CD14-positive monocyte (primary cell): ENCODE data around the gene SCUBE1. TPM values are rescaled to one million over a fixed set of nuclear protein-coding genes. Genes with fewer than 3 reads are reported as not detected.

Experiments used
- DNase-seq, 3 donors: peaks; one replicate each; pipeline ENCODE4 v3.0.0-alpha.2; 2011 to 2022
- H2AFZ ChIP-seq: 2 replicates; pipeline ENCODE4 v1.6.0; 2012; ENCODE audit warnings: mild to moderate bottlenecking, low read depth, low read length, inconsistent platforms; ENCODE audit not compliant: insufficient read depth, poor library complexity, severe bottlenecking
- H3K27ac ChIP-seq, 2 donors: 1 replicate in 1 of 2; 2 replicates in 1 of 2; pipeline ENCODE4 v1.5.1; 2012 to 2013; ENCODE audit warnings: low read length in 2 of 2, control low read depth in 1 of 2, inconsistent platforms in 1 of 2, low read depth in 1 of 2, mild to moderate bottlenecking in 1 of 2
- H3K27me3 ChIP-seq, 2 donors: one replicate each; pipeline versions ENCODE4 v1.6.0 to v1.6.1; 2011 to 2013; ENCODE audit warnings: low read length in 2 of 2; ENCODE audit not compliant: control insufficient read depth in 2 of 2, insufficient read depth in 2 of 2
- H3K36me3 ChIP-seq, 2 donors: replicated peaks in 1 of 2; 1 replicate in 1 of 2; 2 replicates in 1 of 2; pipeline versions ENCODE4 v1.5.1 to v1.6.1; 2012 to 2013; ENCODE audit warnings: low read length in 2 of 2, control low read depth in 1 of 2, inconsistent platforms in 1 of 2, mild to moderate bottlenecking in 1 of 2; ENCODE audit not compliant: insufficient read depth in 2 of 2, control insufficient read depth in 1 of 2
- H3K4me1 ChIP-seq, 2 donors: 1 replicate in 1 of 2; 2 replicates in 1 of 2; pipeline versions ENCODE4 v1.5.1 to v1.6.1; 2012 to 2013; ENCODE audit warnings: low read length in 2 of 2, control low read depth in 1 of 2, inconsistent platforms in 1 of 2, mild to moderate bottlenecking in 1 of 2, moderate library complexity in 1 of 2; ENCODE audit not compliant: insufficient read depth in 2 of 2, control insufficient read depth in 1 of 2
- H3K4me2 ChIP-seq: replicated peaks from 2 replicates; pipeline ENCODE3; 2012; ENCODE audit warnings: low read length, moderate library complexity, mild to moderate bottlenecking; ENCODE audit not compliant: poor library complexity, severe bottlenecking; ENCODE audit errors: extremely low read depth
- H3K4me3 ChIP-seq, 3 experiments: fragments of 200-600 bp in 1 of 3; sonication (generic) in 1 of 3; replicated peaks in 1 of 3; 1 replicate in 2 of 3; 2 replicates in 1 of 3; pipeline ENCODE4 v1.5.1; 2011 to 2013; ENCODE audit warnings: low read length in 3 of 3, mild to moderate bottlenecking in 3 of 3, control low read depth in 2 of 3, low read depth in 2 of 3, inconsistent platforms in 1 of 3, moderate library complexity in 1 of 3
- H3K79me2 ChIP-seq: 2 replicates; pipeline ENCODE4 v1.6.0; 2012; ENCODE audit warnings: mild to moderate bottlenecking, control low read depth, inconsistent platforms, low read length, moderate library complexity; ENCODE audit not compliant: insufficient read depth
- H3K9ac ChIP-seq: 2 replicates; pipeline ENCODE4 v1.6.0; 2017; ENCODE audit warnings: low read length, mild to moderate bottlenecking; ENCODE audit not compliant: insufficient read depth, poor library complexity, severe bottlenecking
- H3K9me3 ChIP-seq, 2 donors: replicated peaks in 1 of 2; 1 replicate in 1 of 2; 2 replicates in 1 of 2; pipeline versions ENCODE4 v1.5.1 to v1.6.1; 2012 to 2013; ENCODE audit warnings: low read length in 2 of 2, control low read depth in 1 of 2; ENCODE audit not compliant: control insufficient read depth in 1 of 2, insufficient read depth in 1 of 2
- H4K20me1 ChIP-seq: 2 replicates; pipeline ENCODE4 v1.6.0; 2012; ENCODE audit warnings: mild to moderate bottlenecking, low read length, control low read depth, moderate library complexity; ENCODE audit not compliant: insufficient read depth
- H3K27ac Mint-ChIP-seq, 7 donors: one replicate each; pipeline ENCODE4 v1.8.0; 2020; ENCODE audit warnings: mild to moderate bottlenecking in 7 of 7, mixed read lengths in 7 of 7, moderate library complexity in 6 of 7, inconsistent platforms in 2 of 7
- H3K27me3 Mint-ChIP-seq, 3 donors: one replicate each; pipeline ENCODE4 v1.8.0; 2021 to 2022; ENCODE audit warnings: low read depth in 3 of 3, mild to moderate bottlenecking in 3 of 3, mixed read lengths in 3 of 3, moderate library complexity in 3 of 3, inconsistent platforms in 1 of 3
- H3K36me3 Mint-ChIP-seq, 2 donors: one replicate each; pipeline ENCODE4 v1.8.0; 2020; ENCODE audit warnings: mixed read lengths in 2 of 2, inconsistent platforms in 1 of 2, mild to moderate bottlenecking in 1 of 2
- H3K4me1 Mint-ChIP-seq: one replicate; pipeline ENCODE4 v1.8.0; 2020; ENCODE audit warnings: mild to moderate bottlenecking, mixed read lengths
- H3K4me3 Mint-ChIP-seq, 2 donors: one replicate each; pipeline ENCODE4 v1.8.0; 2020; ENCODE audit warnings: mild to moderate bottlenecking in 2 of 2, mixed read lengths in 2 of 2, moderate library complexity in 1 of 2
- H3K9me3 Mint-ChIP-seq, 7 donors: one replicate each; pipeline ENCODE4 v1.8.0; 2020 to 2022; ENCODE audit warnings: mixed read lengths in 7 of 7, mild to moderate bottlenecking in 6 of 7, moderate library complexity in 6 of 7, inconsistent platforms in 2 of 7
- CTCF ChIP-seq: fragments of 200-600 bp; IDR thresholded peaks from one replicate; pipeline ENCODE4 v1.8.0; 2022; ENCODE audit warnings: antibody characterized with exemption, mild to moderate bottlenecking
- WGBS: methylation state at CpG from one replicate; pipeline ENCODE4 v1.1.5; 2013; ENCODE audit warnings: missing lambda C conversion rate; ENCODE audit not compliant: insufficient coverage; 5-methylcytosine and 5-hydroxymethylcytosine counted together
- intact Hi-C, 2 donors: fragments of 100-400 bp; cut with micrococcal nuclease; formaldehyde crosslinking; loops; one replicate each; pipeline versions ENCODE4 v1.15.0 to v1.15.1; 2023
- polyA plus RNA-seq, 3 donors: library from polyadenylated mRNA; depleted of rRNA in 1 of 3; unstranded in 2 of 3; stranded (reverse) in 1 of 3; fragments of 300-500 nt in 2 of 3; fragments of >200 nt in 1 of 3; fragmentation: Illumina TruSeq in 2 of 3; gene quantifications; 1 replicate in 2 of 3; 2 replicates in 1 of 3; pipeline ENCODE4 v1.2.3, GENCODE V29; 2012 to 2021

Gene SCUBE1
- polyA plus RNA-seq, 3 donors: 0.20 to 0.32 (median 0.26) TPM

GRCh38 chr22:43206509-43207161, 136.5 kb downstream of the SCUBE1 start:
- DNase-seq: no peak
- Histone ChIP-seq H3K36me3 (no peaks in the 10 kb centered on the region), H4K20me1 (no peaks in the 10 kb centered on the region), H3K27ac (no peak overlapping the region), H3K4me2 (no peak overlapping the region), H3K4me1 (no peaks in the 10 kb centered on the region), H3K27me3 (no peaks in the 10 kb centered on the region), H3K9me3 (no peaks in the 10 kb centered on the region), H3K9ac (no peak overlapping the region), H2AFZ (no peak overlapping the region), H3K79me2 (no peaks in the 10 kb centered on the region), H3K4me3 (no peak overlapping the region)
- no peaks in the 10 kb centered on the region for H3K36me3 Mint-ChIP-seq
- no peak overlapping the region for H3K4me3 Mint-ChIP-seq
- TF ChIP-seq CTCF: no peak
- H3K9me3 Mint-ChIP-seq: peaks cover 0 to 2% (median 0%) of the 10 kb centered on the region in 7 donors
- H3K27ac Mint-ChIP-seq: no peak overlapping the region
- H3K27me3 Mint-ChIP-seq: peaks cover 0 to 10% (median 2%) of the 10 kb centered on the region in 3 donors
- H3K4me1 Mint-ChIP-seq: peaks cover 2% of the 10 kb centered on the region
- WGBS: 45% methylated on average over 21 of the region's 23 CpGs
- intact Hi-C loops: no loop called here

GRCh38 chr22:43205748-43206508, 137.2 kb downstream of the SCUBE1 start:
- Histone ChIP-seq H2AFZ (no peak overlapping the region), H3K9me3 (no peaks in the 10 kb centered on the region), H3K4me3 (no peak overlapping the region), H3K36me3 (no peaks in the 10 kb centered on the region), H3K27ac (no peak overlapping the region), H3K4me2 (no peak overlapping the region), H3K9ac (no peak overlapping the region), H4K20me1 (no peaks in the 10 kb centered on the region), H3K4me1 (no peaks in the 10 kb centered on the region), H3K79me2 (no peaks in the 10 kb centered on the region), H3K27me3 (no peaks in the 10 kb centered on the region)
- Mint-ChIP-seq H3K9me3 (peaks cover 0 to 4% (median 0%) of the 10 kb centered on the region in 7 donors), H3K27me3 (peaks cover 0 to 10% (median 2%) of the 10 kb centered on the region in 3 donors), H3K4me3 (no peak overlapping the region), H3K36me3 (no peaks in the 10 kb centered on the region), H3K27ac (no peak overlapping the region), H3K4me1 (peaks cover 2% of the 10 kb centered on the region)
- WGBS: 88% methylated on average over 2 of the region's 5 CpGs
- TF ChIP-seq CTCF: no peak
- intact Hi-C loops: no loop called here
- DNase-seq: no peak
